HG03108 (cell line): ENCODE results near the gene FBRS.
"Not testable (repeated sequence)": the region's sequence is repeated elsewhere in the genome, so short reads cannot be mapped to it uniquely, and the experiment has no call there.

Experiments
- ATAC-seq: cut with Tn5 transposase; IDR thresholded peaks from one replicate; pipeline ENCODE4 v1.9.1; 2021; ENCODE audit warnings: moderate library complexity; ENCODE audit not compliant: unreplicated experiment

The FBRS gene

DNA sequence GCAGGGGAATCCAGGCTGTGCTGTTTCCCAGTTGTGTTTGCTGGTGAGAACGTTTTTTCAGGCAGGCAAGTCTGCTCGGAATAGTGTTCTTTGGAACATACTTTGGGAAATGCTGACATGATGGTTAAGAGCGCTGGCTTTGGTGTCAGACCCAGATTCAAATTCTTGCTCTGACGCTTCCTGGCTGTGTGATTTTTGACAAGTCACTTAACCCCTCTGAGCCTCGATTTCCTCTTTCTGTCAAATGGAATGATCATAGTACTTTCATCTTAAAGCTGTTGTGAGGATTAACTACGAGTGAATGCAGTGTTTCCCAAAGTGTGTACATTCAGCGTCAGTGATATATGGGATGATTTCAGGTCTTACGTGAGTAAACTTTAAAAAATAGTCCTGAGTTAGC is 4.8 kb downstream of the FBRS start:
- no peak for ATAC-seq

DNA sequence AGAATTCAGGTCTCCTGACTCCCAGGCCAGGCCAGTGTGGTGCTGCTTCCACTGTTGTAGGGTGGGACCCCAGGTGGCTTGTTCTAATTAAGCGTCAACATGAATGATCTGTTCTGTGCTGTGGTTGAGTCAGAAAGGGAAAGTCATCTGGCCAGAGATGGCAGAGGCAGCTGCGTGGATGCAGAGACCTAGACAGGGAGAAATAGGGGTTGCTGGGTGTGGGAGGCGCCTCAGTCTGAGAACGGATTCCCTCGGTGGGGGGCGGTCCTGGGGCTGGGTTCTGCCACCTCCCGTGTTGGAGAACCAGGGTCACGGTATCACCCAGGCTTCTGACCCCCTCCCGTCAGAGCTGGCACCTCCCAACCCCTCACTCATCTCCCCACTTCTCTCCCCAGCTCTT is 5.6 kb downstream of the FBRS start:
- no peak for ATAC-seq

DNA sequence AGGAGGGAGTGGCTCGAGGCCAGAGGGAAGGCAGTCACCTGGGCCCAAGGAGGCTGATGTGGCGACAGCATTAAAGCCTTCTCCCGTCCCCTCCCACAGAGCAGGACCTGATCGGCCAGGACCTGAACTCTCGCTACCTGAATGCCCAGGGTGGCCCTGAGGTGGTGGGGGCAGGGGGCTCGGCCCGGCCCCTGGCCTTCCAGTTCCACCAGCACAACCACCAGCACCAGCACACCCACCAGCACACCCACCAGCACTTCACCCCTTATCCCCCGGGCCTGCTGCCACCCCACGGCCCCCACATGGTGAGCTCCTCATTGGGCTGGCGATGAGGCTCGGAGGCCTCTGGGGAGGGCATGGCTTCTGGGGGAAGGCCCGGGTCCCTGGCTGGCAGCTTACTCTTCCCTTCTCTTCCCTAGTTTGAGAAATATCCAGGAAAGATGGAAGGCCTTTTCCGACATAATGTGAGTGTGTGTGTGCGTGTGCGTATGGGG is 6.4 kb downstream of the FBRS start:
- no peak for ATAC-seq

DNA sequence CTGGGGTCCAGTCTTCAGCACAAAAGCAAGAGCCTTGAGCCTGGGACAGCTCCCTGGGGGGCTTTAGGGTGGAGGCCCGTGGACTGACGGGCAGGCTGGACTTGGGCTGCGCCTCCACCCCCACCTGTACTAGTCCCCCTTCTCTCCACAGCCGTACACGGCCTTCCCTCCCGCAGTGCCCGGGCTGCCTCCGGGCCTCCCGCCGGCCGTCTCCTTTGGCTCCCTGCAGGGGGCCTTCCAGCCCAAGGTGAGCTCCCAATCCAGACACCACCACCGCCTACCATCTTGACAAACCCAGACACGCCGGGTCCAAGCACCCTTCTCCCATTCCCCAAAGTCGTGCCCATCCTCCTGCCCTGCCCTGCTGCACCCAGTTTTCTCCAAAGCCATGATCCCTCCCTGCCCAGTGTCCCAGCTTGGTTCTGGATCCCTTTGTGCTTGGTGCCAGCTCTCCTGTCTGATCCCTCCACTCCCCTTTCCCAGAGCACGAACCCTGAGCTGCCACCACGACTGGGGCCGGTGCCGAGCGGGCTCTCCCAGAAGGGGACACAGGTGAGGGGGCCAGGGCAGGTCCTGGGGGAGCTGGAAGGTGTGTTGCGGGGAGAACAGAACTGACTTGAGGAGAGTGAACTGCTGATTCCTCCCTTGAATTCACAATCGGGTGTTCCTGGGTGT is 7.1 kb downstream of the FBRS start:
- no peak for ATAC-seq

DNA sequence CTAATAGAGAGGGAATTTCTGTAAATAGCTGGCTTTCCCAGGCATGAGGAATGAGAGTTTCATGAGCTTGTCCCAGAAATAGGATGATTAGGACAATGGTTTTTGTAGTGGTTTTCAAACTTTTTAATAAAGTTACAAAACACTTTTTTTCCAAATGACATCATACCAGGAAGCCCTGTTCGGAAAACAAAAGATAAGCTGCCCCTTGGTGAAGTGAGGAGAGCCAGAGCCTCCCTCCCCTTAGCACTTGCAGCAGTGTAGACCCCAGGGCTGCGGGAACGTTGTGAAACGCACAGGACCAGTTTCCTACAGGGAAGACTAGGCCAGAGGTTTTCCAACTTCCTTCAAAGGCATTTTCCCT is 7.6 kb downstream of the FBRS start:
- no peak for ATAC-seq

DNA sequence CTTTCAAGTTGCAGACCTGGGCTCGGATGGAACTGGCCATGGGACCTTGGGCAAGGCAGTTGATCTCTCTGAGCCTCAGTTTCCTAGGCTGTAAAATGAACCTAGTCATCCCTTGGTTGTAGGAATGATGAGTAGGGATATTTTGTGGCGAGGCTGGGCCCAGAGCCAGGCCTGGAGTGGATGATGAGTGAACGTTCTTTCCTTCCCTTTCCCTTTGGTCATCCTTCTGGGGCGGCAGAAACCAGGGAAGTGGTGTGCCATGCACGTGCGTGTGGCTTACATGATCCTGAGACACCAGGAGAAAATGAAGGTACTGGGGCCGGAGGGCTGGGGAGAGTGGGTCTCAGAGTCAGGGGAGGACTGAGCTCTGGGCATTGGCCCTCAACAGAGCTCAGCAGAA is 8.4 kb downstream of the FBRS start:
- no peak for ATAC-seq

DNA sequence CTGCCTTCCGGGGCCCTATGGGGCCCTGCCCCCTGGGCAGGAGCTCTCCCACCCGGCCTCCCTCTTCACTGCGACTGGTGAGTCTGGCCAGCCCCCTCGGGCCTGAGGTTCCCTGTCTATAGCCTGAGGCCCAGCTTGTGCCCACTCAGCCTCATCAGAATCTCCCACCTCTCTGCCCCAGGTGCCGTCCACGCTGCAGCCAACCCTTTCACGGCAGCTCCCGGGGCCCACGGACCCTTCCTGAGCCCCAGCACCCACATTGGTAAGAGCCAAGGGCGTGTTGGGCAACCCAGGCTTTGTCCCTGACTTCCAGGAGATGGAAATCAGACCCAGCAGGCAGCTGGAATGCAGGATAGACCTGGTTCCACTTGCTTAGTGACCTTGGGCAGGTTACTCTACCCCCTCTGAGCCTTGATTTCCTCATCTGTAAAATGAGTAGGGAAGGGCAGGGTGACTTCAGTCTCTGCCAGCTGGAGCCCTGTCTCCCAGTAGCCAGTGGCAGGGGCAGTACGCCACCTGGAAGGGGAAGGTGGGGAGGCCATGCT is 9.2 kb downstream of the FBRS start:
- ATAC-seq: no peak

DNA sequence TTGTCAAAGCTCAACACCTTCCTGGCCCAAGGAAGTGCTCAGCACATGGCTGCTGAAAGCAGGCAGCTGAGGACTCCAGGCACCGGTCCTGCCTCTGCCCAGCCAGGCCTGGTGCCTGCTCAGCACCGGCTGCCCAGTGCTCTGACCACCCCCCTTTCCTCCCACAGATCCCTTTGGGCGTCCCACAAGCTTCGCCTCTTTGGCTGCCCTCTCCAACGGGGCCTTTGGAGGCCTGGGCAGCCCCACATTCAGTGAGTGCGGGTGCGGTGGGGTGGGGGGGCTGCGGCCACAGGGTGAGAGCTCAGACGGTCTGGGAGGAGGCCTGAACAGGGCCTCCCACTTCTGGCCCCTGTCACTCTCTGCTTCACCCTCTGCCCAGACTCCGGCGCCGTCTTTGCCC is 10.2 kb downstream of the FBRS start:
- ATAC-seq: no peak

DNA sequence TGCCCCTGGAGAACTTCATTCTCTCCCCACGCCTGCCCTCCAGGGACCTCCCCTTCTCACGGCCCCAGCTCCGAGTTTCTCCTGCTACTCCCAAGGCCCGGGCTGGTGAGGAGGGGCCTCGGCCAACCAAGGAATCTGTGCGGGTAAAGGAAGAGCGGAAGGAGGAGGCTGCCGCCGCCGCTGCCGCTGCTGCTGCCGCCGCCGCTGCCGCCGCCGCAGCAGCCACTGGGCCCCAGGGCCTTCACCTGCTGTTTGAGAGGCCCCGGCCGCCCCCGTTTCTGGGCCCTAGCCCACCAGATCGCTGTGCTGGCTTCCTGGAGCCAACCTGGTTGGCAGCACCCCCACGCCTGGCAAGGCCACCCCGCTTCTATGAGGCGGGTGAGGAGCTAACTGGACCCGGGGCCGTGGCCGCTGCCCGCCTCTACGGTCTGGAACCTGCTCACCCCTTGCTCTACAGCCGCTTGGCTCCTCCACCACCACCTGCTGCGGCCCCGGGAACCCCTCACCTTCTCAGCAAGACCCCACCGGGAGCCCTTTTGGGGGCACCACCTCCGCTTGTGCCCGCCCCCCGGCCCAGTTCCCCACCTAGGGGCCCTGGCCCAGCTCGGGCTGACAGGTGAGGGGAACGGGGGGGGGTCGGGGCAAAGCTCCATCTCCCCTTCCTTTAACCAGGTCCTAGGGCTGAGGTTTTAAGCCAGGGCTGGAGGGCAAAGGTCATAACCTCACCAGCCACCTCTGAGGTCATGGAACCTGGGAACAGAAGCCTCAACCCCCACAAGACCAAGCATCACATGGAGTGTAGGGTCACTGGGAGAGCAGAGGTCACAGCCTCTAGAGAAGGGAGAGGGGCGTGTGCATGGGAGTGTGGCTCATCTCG is 11.0 kb downstream of the FBRS start:
- ATAC-seq: no peak

DNA sequence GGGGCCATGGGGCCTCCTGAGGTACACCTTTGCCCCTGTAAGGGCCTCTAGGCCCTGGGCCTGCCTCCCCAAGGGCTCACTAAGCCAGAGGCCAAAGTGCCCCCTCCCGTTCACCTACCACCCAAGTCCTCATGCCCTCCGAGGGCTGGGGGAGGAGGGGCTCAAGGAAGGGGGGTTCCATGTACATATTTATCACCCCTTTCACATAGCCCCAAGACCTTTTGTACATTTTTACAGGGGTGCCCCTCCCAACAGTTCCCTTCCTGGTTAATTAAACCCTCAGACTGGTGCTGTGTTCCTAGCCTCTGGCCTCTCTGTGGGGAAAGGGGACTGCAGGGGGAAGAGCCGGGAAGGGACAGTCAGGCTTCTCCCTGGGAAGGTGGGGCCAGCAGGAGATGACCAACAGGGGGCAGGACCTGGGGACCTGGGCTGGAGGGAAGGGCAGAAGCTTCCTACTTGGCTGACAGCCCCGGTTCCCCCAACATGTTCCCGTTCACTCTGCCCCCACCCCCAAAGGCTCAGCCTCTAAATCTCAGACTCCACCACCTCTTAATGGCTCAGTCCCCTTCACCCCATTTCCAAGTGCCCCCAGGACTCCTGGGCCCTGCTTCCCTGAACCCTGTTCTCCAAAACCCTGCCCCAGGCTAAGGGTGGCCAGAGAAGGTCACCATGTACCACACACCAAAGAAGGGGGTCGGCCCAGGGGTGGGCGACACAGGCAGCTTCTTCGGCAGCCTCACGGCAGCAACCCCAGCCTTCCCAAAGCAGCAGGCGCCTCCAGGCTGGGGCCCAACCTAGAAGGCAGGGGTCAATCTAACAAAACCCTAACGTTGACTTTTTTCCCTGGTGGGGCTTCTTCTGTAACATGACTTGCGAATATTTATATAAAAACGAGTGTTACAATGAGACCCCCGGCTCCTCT is 11.9 kb downstream of the FBRS start:
- no peak for ATAC-seq

DNA sequence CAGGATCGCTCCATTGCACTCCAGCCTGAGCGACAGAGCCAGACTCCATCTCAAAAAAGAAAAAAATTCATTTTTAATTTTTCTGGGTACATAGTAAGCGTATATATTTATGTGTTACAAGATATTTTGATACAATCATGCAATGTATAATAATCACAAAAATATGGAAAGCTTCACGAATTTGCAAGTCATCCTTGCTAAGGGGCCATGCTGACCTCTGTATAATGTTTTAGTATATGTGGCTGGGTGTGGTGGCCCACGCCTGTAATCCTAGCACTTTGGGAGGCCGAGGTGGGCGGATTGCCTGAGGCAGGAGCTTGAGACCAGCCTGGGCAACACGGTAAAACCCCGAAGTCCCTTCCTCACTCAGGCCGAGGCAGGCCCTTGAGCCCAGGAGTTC is 16.9 kb downstream of the FBRS start:
- no peak for ATAC-seq

DNA sequence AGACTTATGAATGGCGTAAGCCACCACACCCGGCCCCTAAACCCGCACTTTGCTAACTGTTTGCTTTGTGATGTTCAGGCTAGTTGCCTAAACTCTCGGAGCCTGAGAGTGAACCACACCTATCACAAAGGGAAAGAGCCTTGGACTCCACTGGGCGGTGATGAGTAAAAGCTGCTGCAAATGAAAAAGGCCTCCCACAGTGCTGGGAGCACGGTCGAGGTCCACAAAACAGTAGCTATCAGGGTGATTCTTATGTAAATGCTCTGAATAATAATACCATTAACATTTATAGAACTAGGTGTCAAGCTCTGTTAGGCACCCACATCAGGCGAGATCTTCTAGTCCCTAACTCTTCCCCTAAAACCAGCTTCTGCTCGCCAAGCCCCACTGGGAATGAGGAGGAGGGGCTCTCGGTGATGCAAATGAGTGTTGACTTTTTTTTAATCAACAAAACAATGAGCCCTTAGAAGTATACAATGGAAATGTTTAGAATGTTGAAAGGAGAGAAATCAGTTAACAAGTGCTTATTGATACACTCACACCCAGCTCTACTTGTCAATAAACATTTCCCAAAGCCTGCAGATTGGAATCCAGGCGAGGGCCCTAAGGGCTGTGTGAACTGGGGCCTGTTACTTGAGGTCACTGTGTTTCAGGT is 19.8 kb downstream of the FBRS start:
- no peak for ATAC-seq

DNA sequence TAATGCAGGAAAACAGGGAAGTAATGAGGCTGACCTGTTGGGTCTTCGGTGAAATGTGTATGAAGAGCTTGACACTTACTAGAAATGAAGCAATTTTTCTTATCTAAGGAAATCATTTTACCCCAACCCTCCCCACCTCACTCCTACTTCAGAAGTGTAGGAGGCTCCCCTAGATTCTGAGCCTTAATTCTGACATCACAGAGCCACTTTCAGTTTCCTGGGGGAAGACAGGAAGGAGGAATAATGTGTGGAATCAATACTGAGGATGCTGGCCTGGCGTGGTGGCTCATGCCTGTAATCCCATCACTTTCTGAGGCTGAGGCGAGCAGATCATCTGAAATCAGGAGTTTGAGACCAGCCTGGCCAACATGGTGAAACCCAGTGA is 20.3 kb downstream of the FBRS start:
- no peak for ATAC-seq

DNA sequence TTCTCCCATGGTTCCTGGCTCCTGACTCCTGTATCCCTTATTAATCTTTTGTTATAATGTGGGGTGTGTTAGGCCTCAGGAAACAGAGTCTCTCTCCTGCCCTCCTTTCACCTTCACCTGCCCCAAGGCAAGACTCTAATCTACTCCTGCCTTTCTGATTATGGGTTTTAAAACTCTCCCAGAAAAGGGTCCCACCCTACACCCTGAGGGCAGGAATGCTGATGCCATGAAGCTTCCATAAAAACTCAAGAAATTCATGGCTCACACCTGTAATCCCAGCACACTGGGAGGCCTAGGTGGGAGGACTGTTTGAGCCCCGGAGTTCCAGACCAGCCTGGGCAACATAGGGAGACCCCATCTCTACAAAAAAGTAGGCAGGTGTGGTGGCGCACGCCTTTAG is 22.1 kb downstream of the FBRS start:
- ATAC-seq: no peak

DNA sequence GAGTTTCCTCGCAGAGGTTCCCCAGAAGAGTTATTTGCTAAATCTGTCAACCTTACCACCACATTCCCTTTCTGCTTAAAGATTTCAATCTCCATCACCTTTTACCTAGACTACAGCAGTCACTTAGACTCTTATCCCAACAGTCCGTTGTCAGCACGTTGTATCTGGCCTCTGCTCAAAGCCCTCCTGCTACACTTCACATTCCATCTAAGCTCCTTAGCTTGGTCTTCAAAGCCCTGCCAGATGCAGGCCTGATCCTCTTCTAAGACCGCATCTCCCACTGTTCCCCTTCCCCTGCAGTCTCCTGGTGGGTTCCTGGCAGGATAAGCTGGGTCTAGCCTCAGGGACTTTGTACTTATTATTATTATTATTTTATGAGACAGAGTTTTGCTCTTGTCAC is 30.5 kb downstream of the FBRS start:
- ATAC-seq: no peak

DNA sequence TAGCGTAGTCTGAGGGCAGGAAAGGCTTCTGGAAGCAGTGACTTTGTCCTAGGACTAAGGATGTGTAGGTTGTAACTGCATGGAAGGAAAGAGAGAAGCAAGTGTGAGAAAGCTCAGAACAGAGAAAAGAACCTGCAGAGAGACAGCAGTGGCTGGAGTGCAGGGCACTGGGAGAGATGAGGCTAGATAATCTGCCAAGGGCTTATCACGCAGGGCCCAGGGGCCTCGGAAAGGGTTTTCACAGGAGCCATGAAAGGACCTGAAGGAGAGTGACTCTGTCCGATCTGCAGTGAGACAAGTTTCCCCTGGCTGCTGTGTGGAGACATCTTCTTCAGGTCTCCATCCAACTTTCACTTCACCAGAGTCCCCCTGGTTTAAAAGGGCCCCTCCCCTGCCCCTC is 33.7 kb downstream of the FBRS start:
- ATAC-seq: no peak

DNA sequence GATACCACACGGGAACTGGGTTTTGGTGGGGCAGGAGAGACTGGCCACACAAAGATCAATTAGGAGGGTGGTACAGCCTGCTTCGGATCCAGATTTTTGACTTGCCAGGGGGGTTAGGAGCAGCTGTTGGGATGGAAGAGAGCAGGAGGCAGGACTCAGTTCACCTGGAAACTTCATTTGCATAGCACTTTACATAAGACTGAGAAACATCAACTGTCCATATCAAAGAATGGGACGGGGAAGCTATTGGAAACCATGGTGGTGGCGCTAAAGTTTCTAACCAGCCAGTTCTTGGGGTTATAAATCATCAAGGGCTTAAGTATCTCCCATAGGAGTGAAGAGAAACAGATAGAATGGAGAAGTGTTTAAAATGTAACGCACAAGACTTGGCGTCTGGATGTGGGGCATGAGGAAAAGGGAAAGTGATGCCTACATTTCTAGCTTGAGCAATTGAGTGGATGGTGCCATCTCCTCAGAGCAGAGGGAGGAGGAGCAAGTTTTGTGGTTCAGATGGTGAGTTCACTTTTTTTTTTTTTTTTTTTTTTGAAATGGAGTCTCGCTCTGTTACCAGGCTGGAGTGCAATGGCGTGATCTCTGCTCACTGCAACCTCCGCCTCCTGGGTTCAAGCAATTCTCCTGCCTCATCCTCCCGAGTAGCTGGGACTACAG is 34.3 kb downstream of the FBRS start:
- no peak for ATAC-seq

DNA sequence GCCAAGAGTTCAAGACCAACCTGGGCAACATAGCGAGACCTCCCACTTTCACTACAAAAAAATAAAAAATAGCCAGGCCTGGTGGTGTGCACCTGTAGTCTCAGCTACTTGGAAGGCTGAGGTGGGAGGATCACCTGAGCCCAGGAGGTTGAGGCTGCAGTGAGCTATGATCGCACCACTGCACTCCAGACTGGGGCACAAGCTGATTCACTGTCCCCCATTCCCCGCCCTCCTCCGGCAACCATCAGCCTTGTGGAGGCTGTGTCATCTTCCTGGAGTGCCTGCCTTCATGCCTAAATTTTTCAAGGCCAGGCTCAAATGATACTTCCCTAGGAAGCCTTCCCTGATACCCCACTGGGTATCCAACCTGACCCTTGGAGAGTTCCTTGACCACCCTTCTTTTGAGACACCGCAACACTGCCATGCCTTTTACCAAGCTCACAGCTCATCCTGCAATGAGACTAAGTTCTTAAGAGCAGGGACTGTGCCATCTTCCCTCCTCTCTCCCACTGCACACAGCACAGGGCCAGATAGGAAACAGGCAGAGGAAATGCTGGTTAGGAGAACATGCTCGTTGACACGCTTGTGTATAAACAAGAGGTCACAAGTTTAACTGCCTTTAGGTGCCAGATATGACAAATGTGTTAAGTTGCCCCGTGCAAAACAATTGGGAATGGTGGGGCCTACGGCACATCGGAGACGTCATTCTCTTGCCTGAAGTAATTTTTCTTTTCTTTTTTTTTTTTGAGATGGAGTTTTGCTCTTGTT is 36.9 kb downstream of the FBRS start:
- no peak for ATAC-seq

DNA sequence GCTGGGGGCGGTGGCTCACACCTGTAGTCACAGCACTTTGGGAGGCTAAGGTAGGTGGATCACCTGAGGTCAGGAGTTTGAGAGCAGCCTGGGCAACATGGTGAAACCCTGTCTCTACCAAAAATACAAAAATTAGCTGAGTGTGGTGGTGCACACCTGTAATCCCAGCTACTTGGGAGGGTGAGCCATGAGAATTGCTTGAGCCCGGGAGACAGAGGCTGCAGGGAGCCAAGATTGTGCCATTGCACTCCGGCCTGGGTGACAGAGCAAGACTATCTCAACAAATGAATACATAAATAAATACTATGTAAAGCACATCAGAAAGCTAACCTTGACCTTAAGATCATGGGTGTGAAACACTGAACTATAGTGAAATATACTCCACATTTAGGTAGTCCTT is 38.4 kb downstream of the FBRS start:
- not testable (repeated sequence) for ATAC-seq
